B cell (primary cell): ENCODE results near the gene ADK. TPM values are rescaled to one million over a fixed set of nuclear protein-coding genes. Genes with fewer than 3 reads are reported as not detected.

Experiments used
- ATAC-seq: fragments of 200-7000 bp; cut with Tn5 transposase; one replicate; pipeline ENCODE4 v1.10.0; 2021; ENCODE audit warnings: low read depth, mild to moderate bottlenecking, moderate number of reproducible peaks, moderate library complexity
- CTCF ChIA-PET: fragments of 350-600 bp; sonication (Branson Sonifier 250); formaldehyde crosslinking; loops from one replicate; lab custom pipeline; 2021; ENCODE audit warnings: antibody characterized with exemption, inconsistent platforms; lab: Charles Lee
- POLR2A ChIA-PET: fragments of 350-600 bp; sonication (Branson Sonifier 250); formaldehyde crosslinking; loops from one replicate; lab custom pipeline; 2021; ENCODE audit warnings: antibody characterized with exemption; lab: Charles Lee
- DNase-seq: peaks from one replicate; pipeline ENCODE4 v3.0.0; 2013
- H2AFZ ChIP-seq: 2 replicates; pipeline ENCODE4 v1.6.1; 2012; ENCODE audit warnings: mild to moderate bottlenecking, low read depth, low read length; ENCODE audit not compliant: insufficient read depth, poor library complexity, severe bottlenecking
- H3K27ac ChIP-seq, 2 donors: 1 replicate in 1 of 2; 2 replicates in 1 of 2; pipeline ENCODE4 v1.5.1; 2012 to 2013; ENCODE audit warnings: low read length in 2 of 2, mild to moderate bottlenecking in 2 of 2, moderate library complexity in 1 of 2
- H3K27me3 ChIP-seq, 4 experiments: fragments of 200-600 bp in 1 of 4; sonication (generic) in 1 of 4; replicated peaks in 1 of 4; 1 replicate in 2 of 4; 2 replicates in 2 of 4; pipeline versions ENCODE4 v1.6.1 to v1.7.0; 2013 to 2016; ENCODE audit warnings: low read length in 3 of 4, mild to moderate bottlenecking in 2 of 4, mixed read lengths in 1 of 4, moderate library complexity in 1 of 4; ENCODE audit not compliant: insufficient read depth in 4 of 4, control insufficient read depth in 3 of 4; ENCODE audit errors: control extremely low read depth in 1 of 4
- H3K36me3 ChIP-seq, 2 experiments: replicated peaks in 1 of 2; 1 replicate in 1 of 2; 2 replicates in 1 of 2; pipeline versions ENCODE4 v1.6.1 to v1.7.1; 2013; ENCODE audit warnings: low read length in 1 of 2; ENCODE audit not compliant: insufficient read depth in 2 of 2, control insufficient read depth in 1 of 2; ENCODE audit errors: control extremely low read depth in 1 of 2, extremely low read depth in 1 of 2
- H3K4me1 ChIP-seq, 2 donors: fragments of 200-600 bp in 1 of 2; sonication (generic) in 1 of 2; 1 replicate in 1 of 2; 2 replicates in 1 of 2; pipeline versions ENCODE4 v1.5.1 to v1.6.1; 2013 to 2017; ENCODE audit warnings: low read length in 2 of 2; ENCODE audit not compliant: control insufficient read depth in 2 of 2, insufficient read depth in 2 of 2
- H3K4me2 ChIP-seq: replicated peaks from 2 replicates; pipeline ENCODE3; 2012; ENCODE audit warnings: mild to moderate bottlenecking, low read depth, low read length; ENCODE audit not compliant: poor library complexity, severe bottlenecking
- H3K4me3 ChIP-seq, 5 experiments: fragments of 200-600 bp in 1 of 5; sonication (generic) in 1 of 5; 1 replicate in 3 of 5; 2 replicates in 2 of 5; pipeline versions ENCODE4 v1.5.1 to v1.7.0; 2011 to 2016; ENCODE audit warnings: low read length in 4 of 5, mild to moderate bottlenecking in 4 of 5, low read depth in 2 of 5, control low read depth in 1 of 5, moderate library complexity in 1 of 5; ENCODE audit not compliant: insufficient read depth in 1 of 5; ENCODE audit errors: control extremely low read depth in 1 of 5, extremely low read depth in 1 of 5
- H3K79me2 ChIP-seq: fragments of 200-600 bp; sonication (generic); one replicate; pipeline ENCODE4 v1.6.0; 2016; ENCODE audit warnings: low read length; ENCODE audit not compliant: control insufficient read depth, insufficient read depth
- H3K9ac ChIP-seq: fragments of 200-600 bp; sonication (generic); 2 replicates; pipeline ENCODE4 v1.6.1; 2017; ENCODE audit warnings: mild to moderate bottlenecking, low read length, moderate library complexity
- H3K9me3 ChIP-seq, 3 donors: one replicate each; pipeline versions ENCODE4 v1.6.1 to v1.7.1; 2013; ENCODE audit warnings: low read length in 2 of 3; ENCODE audit not compliant: control insufficient read depth in 2 of 3, insufficient read depth in 1 of 3; ENCODE audit errors: control extremely low read depth in 1 of 3
- H4K20me1 ChIP-seq: 2 replicates; pipeline ENCODE4 v1.6.0; 2012; ENCODE audit warnings: mild to moderate bottlenecking, low read length; ENCODE audit not compliant: insufficient read depth, control insufficient read depth, poor library complexity, severe bottlenecking
- H3K27ac Mint-ChIP-seq: one replicate; pipeline ENCODE4 v1.8.0; 2021; ENCODE audit warnings: mixed read lengths
- H3K27me3 Mint-ChIP-seq: one replicate; pipeline ENCODE4 v1.8.0; 2021; ENCODE audit warnings: mixed read lengths
- H3K4me1 Mint-ChIP-seq: one replicate; pipeline ENCODE4 v1.8.0; 2021; ENCODE audit warnings: mixed read lengths
- H3K4me3 Mint-ChIP-seq: one replicate; pipeline ENCODE4 v1.8.0; 2021; ENCODE audit warnings: mixed read lengths
- H3K9me3 Mint-ChIP-seq: one replicate; pipeline ENCODE4 v1.8.0; 2022; ENCODE audit warnings: mixed read lengths; ENCODE audit not compliant: insufficient read depth
- CTCF ChIP-seq: fragments of 200-600 bp; IDR thresholded peaks from one replicate; pipeline ENCODE4 v1.8.0; 2022; ENCODE audit warnings: antibody characterized with exemption, mild to moderate bottlenecking
- EZH2 ChIP-seq: IDR thresholded peaks from 2 replicates; pipeline ENCODE4 v1.6.1; 2012; ENCODE audit warnings: borderline replicate concordance, low read depth, mild to moderate bottlenecking, moderate library complexity, low read length; ENCODE audit not compliant: insufficient read depth, poor library complexity, severe bottlenecking
- WGBS: methylation state at CpG from one replicate; pipeline ENCODE4 v1.1.5; 2013; ENCODE audit warnings: missing lambda C conversion rate; ENCODE audit not compliant: insufficient coverage; 5-methylcytosine and 5-hydroxymethylcytosine counted together
- intact Hi-C: fragments of 100-400 bp; cut with micrococcal nuclease; formaldehyde crosslinking; loops from one replicate; pipeline ENCODE4 v1.10.0; 2022
- polyA plus RNA-seq: library from polyadenylated mRNA; depleted of rRNA; stranded (reverse); fragments of >200 nt; gene quantifications from 2 replicates; pipeline ENCODE4 v1.2.3, GENCODE V29; 2012
- total RNA-seq, 2 donors: library from RNA; stranded (reverse); fragments of 120-200 nt in 1 of 2; gene quantifications; 1 replicate in 1 of 2; 2 replicates in 1 of 2; pipeline versions ENCODE4 v1.2.3 to v1.2.4, GENCODE V29; 2013 to 2022

Gene ADK
- total and polyA plus RNA-seq, 2 donors (not counting 1 experiment from before 2014, with no cell fraction given), result 37.2 to 52.6 TPM

- over 99% methylated on average over 17 of the region's 18 CpGs for WGBS
- CTCF ChIA-PET, result no interaction called here
- intact Hi-C loops, result no loop called here
Observed at GRCh38 chr10:74139981-74140380, 11.0 kb upstream of the ADK start.

GRCh38 chr10:74140553-74140952, 10.5 kb upstream of the ADK start:
- Histone ChIP-seq H3K4me2 (no peak overlapping the region), H3K27ac (no peak overlapping the region), H3K27me3 (no peaks in the 10 kb centered on the region), H3K36me3 (peaks cover 9 to 32% of the 10 kb centered on the region in 2 experiments), H3K79me2 (peaks cover 80% of the 10 kb centered on the region), H4K20me1 (peaks cover 5% of the 10 kb centered on the region), H3K9ac (no peak overlapping the region), H3K4me3 (no peak overlapping the region), H3K4me1 (no peaks in the 10 kb centered on the region), H2AFZ (no peak overlapping the region), H3K9me3 (no peaks in the 10 kb centered on the region)
- peaks cover 5% of the 10 kb centered on the region for H3K4me1 Mint-ChIP-seq
- ATAC-seq (no peak), DNase-seq (no peak)
- H3K9me3 Mint-ChIP-seq, result no peaks in the 10 kb centered on the region
- no peak for TF ChIP-seq CTCF
- WGBS, result no CpG with 5 or more reads among the region's 2 CpGs
- H3K27me3 Mint-ChIP-seq, result no peaks in the 10 kb centered on the region
- ChIA-PET CTCF (no interaction called here), POLR2A (no interaction called here)
- no peak overlapping the region for H3K27ac Mint-ChIP-seq
- intact Hi-C loops, result no loop called here
- no peak overlapping the region for H3K4me3 Mint-ChIP-seq

More at GRCh38 chr10:74139981-74140380, 11.0 kb upstream of the ADK start:
- ATAC-seq (no peak), DNase-seq (no peak)
- H3K79me2 ChIP-seq, result peaks cover 75% of the 10 kb centered on the region
- POLR2A ChIA-PET, result interaction anchor here (0.7 kb wide), 1 partner anchor 15 kb away, joined by 5 read pairs; no protein-coding TSS in a partner anchor
- no peaks in the 10 kb centered on the region for H3K9me3 Mint-ChIP-seq
- H3K9ac ChIP-seq, result no peak overlapping the region
- H3K4me1 Mint-ChIP-seq, result peaks cover 2% of the 10 kb centered on the region
- TF ChIP-seq EZH2 (no peak), CTCF (no peak)
- H3K4me1 ChIP-seq, result no peaks in the 10 kb centered on the region
- H3K27ac ChIP-seq, result no peak overlapping the region
- peaks cover 9 to 33% of the 10 kb centered on the region in 2 experiments for H3K36me3 ChIP-seq
- H4K20me1 ChIP-seq, result peaks cover 5% of the 10 kb centered on the region
- H3K27me3 ChIP-seq, result no peaks in the 10 kb centered on the region
- H3K4me3 Mint-ChIP-seq, result no peak overlapping the region
- H3K27me3 Mint-ChIP-seq, result no peaks in the 10 kb centered on the region
- no peak overlapping the region for H2AFZ ChIP-seq
- no peaks in the 10 kb centered on the region for H3K9me3 ChIP-seq
- H3K4me3 ChIP-seq, result no peak overlapping the region
- no peak overlapping the region for H3K4me2 ChIP-seq
- H3K27ac Mint-ChIP-seq, result no peak overlapping the region
